Aorta (tissue), 5 donors: ENCODE results near the gene MTA2. TPM values are rescaled to one million over a fixed set of nuclear protein-coding genes. Genes with fewer than 3 reads are reported as not detected.
A peak's percentile ranks its signal among the peaks of the same experiment; 100 is the strongest.
"Not testable (repeated sequence)": the region's sequence is repeated elsewhere in the genome, so short reads cannot be mapped to it uniquely, and the experiment has no call there.

Experiments
- ATAC-seq: fragments of 200-7000 bp; cut with Tn5 transposase; one replicate; pipeline ENCODE4 v1.9.1; 2022; ENCODE audit warnings: moderate library complexity; ENCODE audit not compliant: low FRiP score
- DNase-seq, 2 donors: peaks; one replicate each; pipeline ENCODE4 v3.0.0-alpha.2; 2020
- H3K27ac ChIP-seq, 2 donors: one replicate each; pipeline ENCODE4 v1.5.1; 2013; ENCODE audit warnings: low read length in 2 of 2, mild to moderate bottlenecking in 2 of 2, moderate library complexity in 2 of 2, control low read depth in 1 of 2, inconsistent platforms in 1 of 2, low read depth in 1 of 2
- H3K27me3 ChIP-seq, 2 donors: one replicate each; pipeline ENCODE4 v1.6.1; 2013; ENCODE audit warnings: control low read depth in 1 of 2, low read length in 1 of 2, mild to moderate bottlenecking in 1 of 2, moderate library complexity in 1 of 2; ENCODE audit not compliant: insufficient read depth in 2 of 2, control insufficient read depth in 1 of 2
- H3K36me3 ChIP-seq, 2 donors: one replicate each; pipeline ENCODE4 v1.6.1; 2013; ENCODE audit warnings: control low read depth in 1 of 2, low read length in 1 of 2, mild to moderate bottlenecking in 1 of 2; ENCODE audit not compliant: insufficient read depth in 2 of 2, control insufficient read depth in 1 of 2
- H3K4me1 ChIP-seq, 2 donors: one replicate each; pipeline ENCODE4 v1.6.1; 2013; ENCODE audit warnings: low read length in 2 of 2, control low read depth in 1 of 2, mild to moderate bottlenecking in 1 of 2, moderate library complexity in 1 of 2; ENCODE audit not compliant: insufficient read depth in 2 of 2, control insufficient read depth in 1 of 2
- H3K4me3 ChIP-seq, 2 donors: one replicate each; pipeline ENCODE4 v1.5.1; 2013; ENCODE audit warnings: low read length in 2 of 2, control low read depth in 1 of 2, mild to moderate bottlenecking in 1 of 2
- H3K9me3 ChIP-seq: one replicate; pipeline ENCODE4 v1.6.1; 2013; ENCODE audit warnings: mild to moderate bottlenecking, low read length; ENCODE audit not compliant: control insufficient read depth
- WGBS, 2 donors: extraction: QIAGEN DNeasy Blood & Tissue Kit; methylation state at CpG; one replicate each; pipeline ENCODE4 v1.1.7; 2013; 5-methylcytosine and 5-hydroxymethylcytosine counted together
- intact Hi-C, 2 donors: fragments of 100-400 bp; cut with DNase I; formaldehyde crosslinking; loops; one replicate each; pipeline versions ENCODE4 v1.14.2 to v1.15.0; 2022
- polyA plus RNA-seq, 2 donors: library from polyadenylated mRNA; stranded (reverse); fragments of 200-250 nt; gene quantifications; one replicate each; pipeline ENCODE4 v1.2.3, GENCODE V29; 2013
- total RNA-seq, 2 donors: library from RNA; stranded (reverse); fragmentation: NEBNext Ultra II Directional; extraction: Animal tissue kit (Norgen Biotek cat#: 25700); gene quantifications; one replicate each; pipeline ENCODE4 v1.2.1, GENCODE V29; 2021
- donor health status: healthy with polysubstance abuse.
- donor health status: Bipolar disorder and iron deficiency.
- donor health status: DM: no; HTN: no; CAD: no.
- donor health status: DM: no; HTN: no; CAD: no.
- donor health status: DM: yes; HTN: yes; CAD: no.

MTA2 gene
- total and polyA plus RNA-seq, 4 donors, result 13.5 to 87.9 (median 60.2) TPM

GRCh38 chr11:62569611-62570010 lies 32.1 kb downstream of the MTA2 start:
- Histone ChIP-seq H3K9me3 (no peaks in the 10 kb centered on the region), H3K27ac (no peak overlapping the region), H3K4me3 (no peak overlapping the region), H3K36me3 (peaks cover 8% of the 10 kb centered on the region in 2 donors), H3K27me3 (no peaks in the 10 kb centered on the region), H3K4me1 (no peaks in the 10 kb centered on the region)
- DNase-seq (no peak), ATAC-seq (no peak)
- intact Hi-C loops, result no loop called here
- WGBS, 2 donors, result 61 to 69% methylated on average over 1 of the region's 1 CpG

- no peak overlapping the region for H3K4me3 ChIP-seq
- H3K9me3 ChIP-seq, result no peaks in the 10 kb centered on the region
- no peaks in the 10 kb centered on the region for H3K27me3 ChIP-seq
- no peak overlapping the region for H3K27ac ChIP-seq
- WGBS, 2 donors, result 75 to 84% methylated on average over 8 of the region's 8 CpGs
- ATAC-seq (no peak), DNase-seq (no peak)
- no peaks in the 10 kb centered on the region for H3K4me1 ChIP-seq
- peaks cover 8% of the 10 kb centered on the region in 2 donors for H3K36me3 ChIP-seq
- intact Hi-C loops, result no loop called here
Measured at GRCh38 chr11:62567018-62567633, 34.5 kb downstream of the MTA2 start.

- no peak overlapping the region for H3K27ac ChIP-seq
- intact Hi-C loops, result no loop called here
Measured at GRCh38 chr11:62566247-62566646, 35.4 kb downstream of the MTA2 start.

GRCh38 chr11:62565100-62565802 lies 36.4 kb downstream of the MTA2 start:
- H3K36me3 ChIP-seq, result peaks cover 3 to 8% of the 10 kb centered on the region in 2 donors
- WGBS, 2 donors, result 64 to 65% methylated on average over 5 of the region's 5 CpGs
- no peaks in the 10 kb centered on the region for H3K9me3 ChIP-seq

More at GRCh38 chr11:62566247-62566646, 35.4 kb downstream of the MTA2 start:
- no peaks in the 10 kb centered on the region for H3K4me1 ChIP-seq
- ATAC-seq (no peak), DNase-seq (no peak)
- H3K9me3 ChIP-seq, result no peaks in the 10 kb centered on the region
- H3K36me3 ChIP-seq, result peaks cover 6 to 8% of the 10 kb centered on the region in 2 donors
- no peak overlapping the region for H3K4me3 ChIP-seq
- WGBS, 2 donors, result 89 to 91% methylated on average over 8 of the region's 8 CpGs
- H3K27me3 ChIP-seq, result no peaks in the 10 kb centered on the region

GRCh38 chr11:62561677-62562230 lies 39.9 kb downstream of the MTA2 start:
- ATAC-seq, H3K27me3 ChIP-seq, H3K27ac ChIP-seq, H3K4me3 ChIP-seq, H3K9me3 ChIP-seq, H3K4me1 ChIP-seq, DNase-seq, H3K36me3 ChIP-seq: not testable (repeated sequence)
- WGBS, 2 donors, result 70 to 76% methylated on average over 3 of the region's 3 CpGs
- intact Hi-C loops, result loop anchor here in 1 of 2 donors (2.0 kb wide), 1 partner anchor 17 kb away; no protein-coding TSS in a partner anchor

More at GRCh38 chr11:62565100-62565802, 36.4 kb downstream of the MTA2 start:
- Histone ChIP-seq H3K27me3 (no peaks in the 10 kb centered on the region), H3K27ac (no peak overlapping the region), H3K4me3 (no peak overlapping the region), H3K4me1 (peaks cover 0 to 2% of the 10 kb centered on the region in 2 donors)
- intact Hi-C loops, result no loop called here
- no peak for ATAC-seq
- no peak for DNase-seq

GRCh38 chr11:62560566-62561103 lies 41.0 kb downstream of the MTA2 start:
- Histone ChIP-seq H3K4me1 (peaks cover 2 to 3% of the 10 kb centered on the region in 2 donors), H3K27me3 (no peaks in the 10 kb centered on the region), H3K4me3 (no peak overlapping the region), H3K27ac (peak overlapping the region; percentile 52 to 81), H3K36me3 (peaks cover under 1 to 4% of the 10 kb centered on the region in 2 donors), H3K9me3 (no peaks in the 10 kb centered on the region)
- DNase-seq (peak; percentile 94 to 95), ATAC-seq (peak; percentile 91)
- WGBS, 2 donors, result 5% methylated on average over 2 of the region's 2 CpGs
- intact Hi-C loops, result loop anchor here in 1 of 2 donors (1.0 to 2.0 kb wide), 2 partner anchors 16 to 136 kb away; no protein-coding TSS in a partner anchor

- not testable (repeated sequence) for H3K36me3 ChIP-seq, H3K9me3 ChIP-seq, H3K4me1 ChIP-seq, H3K27me3 ChIP-seq, ATAC-seq, DNase-seq, H3K4me3 ChIP-seq
- 66 to 78% methylated on average over 5 of the region's 5 CpGs for WGBS, 2 donors
- peak overlapping the region; percentile 22 to 81 for H3K27ac ChIP-seq
- intact Hi-C loops, result loop anchor here in 1 of 2 donors (1.0 to 5.0 kb wide), 3 partner anchors 15 to 157 kb away; no protein-coding TSS in a partner anchor
Measured at GRCh38 chr11:62559626-62560025, 42.0 kb downstream of the MTA2 start.

- H3K4me3 ChIP-seq, result no peak overlapping the region
- intact Hi-C loops, result loop anchor here in 1 of 2 donors (5.0 kb wide), 1 partner anchor 157 kb away; no protein-coding TSS in a partner anchor
- 79 to 82% methylated on average over 8 of the region's 8 CpGs for WGBS, 2 donors
- no peaks in the 10 kb centered on the region for H3K27me3 ChIP-seq
- no peaks in the 10 kb centered on the region for H3K9me3 ChIP-seq
- H3K36me3 ChIP-seq, result peaks cover 0 to 4% of the 10 kb centered on the region in 2 donors
- no peak for DNase-seq
- ATAC-seq, result no peak
- H3K4me1 ChIP-seq, result peaks cover 2 to 5% of the 10 kb centered on the region in 2 donors
- H3K27ac ChIP-seq, result no peak overlapping the region
Measured at GRCh38 chr11:62559204-62559603, 42.5 kb downstream of the MTA2 start.
